Fibroblast of skin of left quadriceps (primary cell): Measurements from ENCODE around the gene BRD1.

ENCODE experiments used
- DNase-seq, 2 experiments: peaks; one replicate each; pipeline ENCODE4 v3.0.0-alpha.2; 2013; ENCODE audit warnings: low read depth in 2 of 2

Gene BRD1

DNA sequence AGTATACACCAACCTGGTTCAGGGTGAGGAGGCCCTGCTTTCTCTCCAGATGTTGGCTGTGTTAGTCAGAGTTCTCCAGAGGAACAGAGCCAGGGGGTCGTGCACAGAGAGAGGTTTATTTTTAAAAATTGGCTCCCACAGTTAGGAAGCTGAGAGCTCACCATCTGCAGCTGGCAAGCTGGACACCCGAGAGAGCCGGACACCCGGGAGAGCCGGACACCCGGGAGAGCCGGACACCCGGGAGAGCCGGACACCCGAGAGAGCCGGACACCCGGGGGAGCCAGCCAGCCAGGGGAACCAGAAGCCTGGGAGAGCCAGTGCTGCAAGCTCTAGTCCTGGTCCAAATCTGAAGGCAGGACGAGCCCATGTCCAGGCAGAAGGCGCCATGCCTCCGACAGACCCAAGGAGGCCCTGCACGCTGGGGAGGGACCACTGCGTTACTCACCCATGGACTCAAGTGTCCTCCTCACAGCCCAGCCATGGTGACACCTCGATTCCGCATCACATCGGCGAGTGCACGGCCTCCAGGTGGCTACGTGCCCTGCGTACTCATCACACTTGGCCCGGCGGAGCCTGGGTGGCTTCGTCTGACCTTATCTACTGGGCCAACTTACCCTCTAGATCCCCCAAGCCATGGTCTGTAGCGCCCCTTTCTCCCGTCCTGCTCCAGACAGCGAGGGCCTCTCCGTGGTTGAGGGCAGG lies 99.0 kb downstream of the BRD1 start:
- DNase-seq = no peak

DNA sequence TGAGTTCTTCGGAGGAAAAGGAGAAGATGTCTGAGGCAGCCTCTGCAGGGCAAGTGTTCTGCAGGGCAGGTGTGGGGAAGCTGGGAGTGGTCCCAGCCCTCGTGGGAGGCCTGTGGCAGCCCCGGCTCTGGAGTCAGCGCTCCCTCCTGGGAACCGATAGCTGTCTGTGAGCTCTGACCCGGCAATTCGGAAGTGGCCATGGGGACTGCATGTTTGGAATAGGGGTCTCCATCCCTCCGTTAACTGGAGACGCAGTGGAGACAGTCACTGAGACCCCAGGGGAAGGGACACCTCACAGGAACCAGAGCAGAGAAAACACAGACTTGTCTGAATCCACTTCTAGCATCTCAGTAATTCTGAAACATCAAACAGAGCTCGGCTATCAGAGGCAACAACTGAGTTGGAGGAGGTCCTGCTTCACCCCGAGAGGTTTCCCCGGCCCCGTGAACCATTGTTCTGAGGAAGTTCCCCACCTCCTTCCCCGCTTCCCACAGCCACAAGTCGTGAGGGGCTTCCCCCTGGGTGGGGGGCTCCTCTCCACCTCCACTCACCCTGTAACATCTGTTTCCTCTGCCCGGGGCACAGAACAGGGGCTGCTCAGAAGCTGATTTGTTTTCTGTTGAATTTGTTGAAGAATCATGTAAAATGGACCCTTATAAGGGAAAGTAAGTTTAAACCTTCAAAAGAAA lies 99.6 kb downstream of the BRD1 start:
- DNase-seq = no peak

DNA sequence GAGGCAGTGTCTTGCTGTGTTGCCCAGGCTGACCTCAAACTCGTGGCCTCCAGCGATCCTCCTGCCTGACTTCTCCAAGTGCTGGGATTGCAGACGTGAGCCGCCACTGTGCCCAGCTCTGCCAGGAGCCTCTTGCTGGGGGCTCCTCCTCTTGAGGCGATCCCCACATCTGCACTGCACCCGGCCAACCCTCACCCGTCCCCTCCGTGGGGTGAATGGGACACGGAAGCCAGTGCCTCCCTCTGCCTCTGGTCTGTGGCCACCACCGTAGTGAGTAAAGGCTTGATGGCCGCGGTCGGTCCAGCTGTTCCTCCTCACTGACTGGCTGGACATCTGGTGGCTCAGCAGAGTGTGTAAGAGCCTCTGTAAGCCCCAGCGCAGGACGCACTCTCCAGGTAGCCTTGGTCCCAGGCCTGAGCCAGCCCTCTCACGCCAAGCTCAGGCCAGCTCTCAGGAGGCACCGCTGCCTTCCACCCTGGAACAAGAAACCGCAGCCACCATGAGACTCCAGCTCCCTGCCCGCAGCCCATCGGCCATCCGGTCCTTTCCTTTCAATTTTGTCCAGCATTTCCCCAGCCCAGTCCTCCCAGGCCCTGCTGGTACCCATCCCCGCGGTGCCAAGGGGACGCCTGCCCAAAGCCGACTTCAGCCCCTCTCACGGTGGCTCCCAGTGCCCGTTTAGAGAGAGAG lies 100.3 kb downstream of the BRD1 start:
- DNase-seq = no peak

GRCh38 chr22:49726701-49727101 lies 101.0 kb downstream of the BRD1 start:
- DNase-seq = no peak

- no peak for DNase-seq
These were observed 101.5 kb downstream of the BRD1 start for GRCh38 chr22:49726022-49726681.

GRCh38 chr22:49725516-49725915 lies 102.2 kb downstream of the BRD1 start:
- DNase-seq = no peak

- no peak for DNase-seq
These were observed 102.7 kb downstream of the BRD1 start for GRCh38 chr22:49724893-49725489.

DNA sequence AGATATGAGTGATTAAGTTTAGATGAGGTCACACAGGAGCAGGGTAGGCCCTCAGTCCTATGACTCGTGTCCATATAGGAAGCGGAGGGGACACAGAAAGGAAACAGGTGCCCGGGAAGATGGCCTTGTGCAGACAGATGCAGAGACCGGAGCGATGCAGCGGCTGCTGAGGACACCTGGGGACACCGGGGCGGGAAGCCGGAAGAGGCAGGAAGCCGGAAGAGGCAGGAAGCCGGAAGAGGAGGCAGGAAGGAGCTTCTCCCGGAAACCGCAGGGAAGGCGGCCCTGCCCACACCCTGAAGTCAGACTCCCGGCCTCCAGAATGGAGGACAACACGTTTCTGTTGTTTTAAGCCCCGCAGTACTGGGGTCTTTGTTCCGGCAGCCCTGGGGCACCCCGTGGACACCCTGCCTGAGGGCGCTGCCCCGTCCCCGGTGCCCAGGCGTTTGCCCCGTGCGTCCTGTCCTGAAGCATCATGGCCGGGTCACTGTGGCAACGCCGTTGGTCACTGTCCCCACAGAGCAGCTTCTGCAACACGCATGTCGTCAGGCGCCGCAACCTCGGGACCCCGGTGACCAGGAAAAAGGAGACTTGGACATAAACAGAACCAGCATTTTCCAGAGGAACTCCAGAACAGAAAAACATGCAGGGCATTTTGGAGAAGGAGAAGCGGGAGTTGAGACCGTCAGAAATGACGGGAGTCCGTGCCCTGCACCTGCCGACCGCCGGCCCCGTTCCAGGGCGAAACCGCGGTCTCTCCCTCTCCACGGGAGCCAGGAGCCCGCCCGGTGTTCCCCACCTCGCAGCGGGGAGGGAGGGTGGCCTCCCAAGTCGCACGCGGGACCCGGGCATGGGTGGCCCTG lies 103.4 kb downstream of the BRD1 start:
- DNase-seq = no peak

DNA sequence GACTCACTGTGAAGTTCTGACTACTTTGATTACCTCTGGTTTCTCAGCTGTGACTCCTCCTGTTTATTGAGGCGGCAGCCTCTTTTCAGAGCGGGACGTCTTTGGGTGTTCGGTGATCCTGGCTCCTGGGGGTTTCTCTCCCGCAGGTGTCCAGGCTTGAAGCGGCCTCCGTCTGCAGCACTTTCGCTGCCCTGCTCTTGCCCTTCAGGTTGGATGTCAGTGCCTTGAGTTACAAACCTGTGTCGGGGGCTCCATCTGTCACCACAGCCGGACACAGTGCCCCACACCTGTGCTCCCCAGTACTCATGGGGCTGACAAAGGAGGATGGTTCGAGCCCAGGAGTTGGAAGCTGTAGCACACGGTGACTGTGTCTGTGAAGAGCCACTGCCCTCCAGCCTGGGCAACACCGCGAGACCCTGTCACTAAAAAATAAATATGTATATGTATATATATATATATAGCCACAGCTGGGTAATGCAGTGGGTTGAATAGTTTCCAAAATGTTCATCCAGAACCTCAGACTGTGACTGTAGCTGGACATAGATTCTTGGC lies 104.1 kb downstream of the BRD1 start:
- no peak for DNase-seq
